Measurements from ENCODE around the gene EMP2. TPM values are rescaled to one million over a fixed set of nuclear protein-coding genes. Genes with fewer than 3 reads are reported as not detected.
A peak's percentile ranks its signal among the peaks of the same experiment; 100 is the strongest.

EMP2 gene
- total and polyA plus RNA-seq, 12 donors, result 5.9 to 34.0 (median 12.9) TPM

- WGBS, 4 donors, result 53 to 71% (median 58%) methylated on average over 5 of the region's 5 CpGs
- no peak for TF ChIP-seq CTCF (IDR thresholded peaks at IDR 0.05)
- no peak for TF ChIP-seq POLR2A (IDR thresholded peaks at IDR 0.05)
- H3K36me3 ChIP-seq (replicated peaks in 1 of 2), result no peaks in the 10 kb centered on the region
- no peaks in the 10 kb centered on the region for H3K27me3 ChIP-seq
- no peaks in the 10 kb centered on the region for H3K4me1 ChIP-seq (replicated peaks in 1 of 2)
- no peak overlapping the region for H3K4me3 ChIP-seq
- DNase-seq, result peak in 1 of 7 donors; percentile 3
- H3K27ac ChIP-seq, result no peak overlapping the region
- no peaks in the 10 kb centered on the region for H3K9me3 ChIP-seq (replicated peaks in 1 of 3)
- intact Hi-C loops (cut with DNase I), result no loop called here
These were observed 9.0 kb downstream of the EMP2 start for GRCh38 chr16:10571354-10571753.

GRCh38 chr16:10569621-10570020, 10.8 kb downstream of the EMP2 start:
- Histone ChIP-seq H3K4me3 (no peak overlapping the region), H3K27me3 (no peaks in the 10 kb centered on the region), H3K36me3 (replicated peaks in 1 of 2) (no peaks in the 10 kb centered on the region), H3K9me3 (replicated peaks in 1 of 3) (no peaks in the 10 kb centered on the region), H3K4me1 (replicated peaks in 1 of 2) (no peaks in the 10 kb centered on the region), H3K27ac (no peak overlapping the region)
- WGBS, 4 donors, result 83 to 88% (median 85%) methylated on average over 5 to 8 of the region's 8 CpGs
- intact Hi-C loops (cut with DNase I), result no loop called here
- DNase-seq, result no peak
- TF ChIP-seq POLR2A (IDR thresholded peaks at IDR 0.05) (no peak), CTCF (IDR thresholded peaks at IDR 0.05) (no peak)

DNA sequence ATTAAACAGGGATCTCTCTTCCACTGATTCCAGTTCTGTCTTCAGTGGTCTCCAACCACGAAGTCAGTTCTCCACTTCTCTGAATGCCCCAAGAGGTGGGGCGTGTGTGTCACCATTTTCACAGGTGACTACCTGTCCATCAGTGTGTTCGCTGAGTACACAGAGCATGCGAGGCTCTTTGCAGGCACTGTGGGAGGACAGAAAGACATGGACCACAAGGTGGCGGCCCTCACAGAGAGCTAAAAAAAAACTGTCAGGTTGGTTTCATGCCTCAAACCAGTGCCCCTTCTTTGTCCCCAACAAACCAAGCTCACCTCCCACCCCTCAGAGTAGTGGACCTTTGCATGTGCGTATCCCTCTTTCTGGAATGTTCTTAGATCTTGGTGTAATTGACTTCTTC, 13.8 kb downstream of the EMP2 start:
- H3K9me3 ChIP-seq (replicated peaks in 1 of 3), result no peaks in the 10 kb centered on the region
- no peaks in the 10 kb centered on the region for H3K27me3 ChIP-seq
- no peaks in the 10 kb centered on the region for H3K36me3 ChIP-seq (replicated peaks in 1 of 2)
- no peak for DNase-seq
- no peak overlapping the region for H3K4me3 ChIP-seq
- intact Hi-C loops (cut with DNase I), result no loop called here
- TF ChIP-seq CTCF (IDR thresholded peaks at IDR 0.05) (no peak), POLR2A (IDR thresholded peaks at IDR 0.05) (no peak)
- H3K27ac ChIP-seq, result no peak overlapping the region
- 80 to 95% (median 92%) methylated on average over 6 of the region's 6 CpGs for WGBS, 4 donors
- H3K4me1 ChIP-seq (replicated peaks in 1 of 2), result no peaks in the 10 kb centered on the region

- H3K27ac ChIP-seq, result peak overlapping the region in 2 of 5 donors; percentile 29 to 56
- 53 to 71% (median 60%) methylated on average over 5 of the region's 5 CpGs for WGBS, 4 donors
- TF ChIP-seq CTCF (IDR thresholded peaks at IDR 0.05), result no peak
- no peak for TF ChIP-seq POLR2A (IDR thresholded peaks at IDR 0.05)
These were observed 15.2 kb downstream of the EMP2 start for GRCh38 chr16:10565167-10565566.

More at GRCh38 chr16:10565167-10565566, 15.2 kb downstream of the EMP2 start:
- no peaks in the 10 kb centered on the region for H3K9me3 ChIP-seq (replicated peaks in 1 of 3)
- no peaks in the 10 kb centered on the region for H3K36me3 ChIP-seq (replicated peaks in 1 of 2)
- peak in 5 of 7 donors; percentile 27 to 51 (median 40) for DNase-seq
- no peak overlapping the region for H3K4me3 ChIP-seq
- H3K4me1 ChIP-seq (replicated peaks in 1 of 2), result peaks cover 0 to 6% of the 10 kb centered on the region in 2 donors
- intact Hi-C loops (cut with DNase I), result no loop called here
- no peaks in the 10 kb centered on the region for H3K27me3 ChIP-seq

Data from adrenal gland (tissue), 12 donors.